ENCODE measurements around the gene ROCK1. TPM values are rescaled to one million over a fixed set of nuclear protein-coding genes. Genes with fewer than 3 reads are reported as not detected.

ROCK1 gene
- total RNA-seq, 4 donors from 2014 or later = 77.2 to 110 (median 106) TPM

- 100% methylated on average over 4 of the region's 4 CpGs for WGBS
- no peak for DNase-seq (ENCODE audit: extremely low spot score)
Observed at GRCh38 chr18:21071071-21071470, 40.5 kb downstream of the ROCK1 start.

GRCh38 chr18:21069468-21069867, 42.1 kb downstream of the ROCK1 start:
- no peak for TF ChIP-seq CTCF (IDR thresholded peaks at IDR 0.05)
- no peak for TF ChIP-seq POLR2AphosphoS5 (IDR thresholded peaks at IDR 0.05)
- no peak for DNase-seq (ENCODE audit: extremely low spot score)
- Histone ChIP-seq H3K36me3 (no peaks in the 10 kb centered on the region), H3K27ac (replicated peaks in 1 of 4) (no peak overlapping the region), H3K4me3 (no peak overlapping the region), H3K27me3 (no peaks in the 10 kb centered on the region), H3K4me1 (peaks cover 10 to 49% (median 36%) of the 10 kb centered on the region in 4 donors), H3K9me3 (no peaks in the 10 kb centered on the region)
- 98% methylated on average over 1 of the region's 1 CpG for WGBS
- intact Hi-C loops (cut with DNase I) = no loop called here

More at GRCh38 chr18:21071071-21071470, 40.5 kb downstream of the ROCK1 start:
- Histone ChIP-seq H3K4me3 (no peak overlapping the region), H3K4me1 (peaks cover 21 to 60% (median 48%) of the 10 kb centered on the region in 4 donors), H3K36me3 (no peaks in the 10 kb centered on the region), H3K27me3 (no peaks in the 10 kb centered on the region), H3K9me3 (no peaks in the 10 kb centered on the region), H3K27ac (replicated peaks in 1 of 4) (no peak overlapping the region)
- intact Hi-C loops (cut with DNase I) = no loop called here
- no peak for TF ChIP-seq CTCF (IDR thresholded peaks at IDR 0.05)
- TF ChIP-seq EP300 (IDR thresholded peaks at IDR 0.05) = no peak
- TF ChIP-seq POLR2A (IDR thresholded peaks at IDR 0.05; ENCODE audit: low read depth) = no peak
- no peak for TF ChIP-seq POLR2AphosphoS5 (IDR thresholded peaks at IDR 0.05)

- no peak for DNase-seq (ENCODE audit: extremely low spot score)
- TF ChIP-seq POLR2A (IDR thresholded peaks at IDR 0.05; ENCODE audit: low read depth) = no peak
- no peak for TF ChIP-seq POLR2AphosphoS5 (IDR thresholded peaks at IDR 0.05)
- no peak for TF ChIP-seq CTCF (IDR thresholded peaks at IDR 0.05)
- TF ChIP-seq EP300 (IDR thresholded peaks at IDR 0.05) = no peak
- Histone ChIP-seq H3K4me1 (peaks cover 0 to 18% (median 6%) of the 10 kb centered on the region in 4 donors), H3K9me3 (no peaks in the 10 kb centered on the region), H3K4me3 (no peak overlapping the region), H3K36me3 (no peaks in the 10 kb centered on the region), H3K27me3 (no peaks in the 10 kb centered on the region), H3K27ac (replicated peaks in 1 of 4) (no peak overlapping the region)
- intact Hi-C loops (cut with DNase I) = no loop called here
Observed at GRCh38 chr18:21064347-21064746, 47.3 kb downstream of the ROCK1 start.

GRCh38 chr18:21063011-21063410, 48.6 kb downstream of the ROCK1 start:
- Histone ChIP-seq H3K27ac (replicated peaks in 1 of 4) (no peak overlapping the region), H3K4me3 (no peak overlapping the region), H3K9me3 (no peaks in the 10 kb centered on the region), H3K36me3 (no peaks in the 10 kb centered on the region), H3K27me3 (no peaks in the 10 kb centered on the region), H3K4me1 (peaks cover 0 to 18% (median 6%) of the 10 kb centered on the region in 4 donors)
- DNase-seq (ENCODE audit: extremely low spot score) = no peak
- no peak for TF ChIP-seq POLR2A (IDR thresholded peaks at IDR 0.05; ENCODE audit: low read depth)
- no peak for TF ChIP-seq POLR2AphosphoS5 (IDR thresholded peaks at IDR 0.05)
- TF ChIP-seq CTCF (IDR thresholded peaks at IDR 0.05) = no peak
- TF ChIP-seq EP300 (IDR thresholded peaks at IDR 0.05) = no peak
- intact Hi-C loops (cut with DNase I) = no loop called here
- WGBS = 89% methylated on average over 1 of the region's 1 CpG

- H3K4me1 ChIP-seq = peaks cover 15 to 39% (median 27%) of the 10 kb centered on the region in 4 donors
- no peak overlapping the region for H3K27ac ChIP-seq (replicated peaks in 1 of 4)
- 85% methylated on average over 1 of the region's 1 CpG for WGBS
- no peaks in the 10 kb centered on the region for H3K36me3 ChIP-seq
- H3K4me3 ChIP-seq = no peak overlapping the region
- no peaks in the 10 kb centered on the region for H3K27me3 ChIP-seq
- TF ChIP-seq POLR2AphosphoS5 (IDR thresholded peaks at IDR 0.05) (no peak), CTCF (IDR thresholded peaks at IDR 0.05) (no peak), POLR2A (IDR thresholded peaks at IDR 0.05; ENCODE audit: low read depth) (no peak), EP300 (IDR thresholded peaks at IDR 0.05) (no peak)
- no peaks in the 10 kb centered on the region for H3K9me3 ChIP-seq
- intact Hi-C loops (cut with DNase I) = no loop called here
- DNase-seq (ENCODE audit: extremely low spot score) = no peak
Observed at GRCh38 chr18:21057112-21057511, 54.5 kb downstream of the ROCK1 start.
